ENCODE measurements around the gene RPL39.

RPL39 gene

DNA sequence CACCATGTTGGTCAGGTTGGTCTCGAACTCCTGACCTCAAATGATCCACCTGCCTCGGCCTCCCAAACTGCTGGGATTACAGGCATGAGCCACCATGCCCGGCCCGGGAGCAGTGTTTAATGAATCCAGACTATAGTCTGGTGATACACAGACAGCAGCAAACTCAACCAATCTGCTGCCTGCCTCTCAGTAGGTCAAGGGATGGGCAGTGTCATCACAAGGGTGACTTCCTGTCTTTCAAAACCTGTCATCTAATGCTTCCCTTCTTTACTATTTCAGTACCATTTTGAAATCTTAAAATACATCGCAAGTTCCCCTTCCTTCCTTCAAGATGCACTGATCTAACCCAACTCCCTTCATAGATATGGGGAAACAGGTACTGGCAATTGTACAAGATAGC, 8.4 kb downstream of the RPL39 start:
- ATAC-seq, result no peak
- TF ChIP-seq OSR1 (CRISPR knock-in tag; IDR thresholded peaks at IDR 0.05) (no peak), PPARA (CRISPR knock-in tag; IDR thresholded peaks at IDR 0.05; ENCODE audit: borderline replicate concordance) (no peak), ZNF8 (CRISPR knock-in tag; IDR thresholded peaks at IDR 0.05) (no peak), ISL1 (CRISPR knock-in tag; IDR thresholded peaks at IDR 0.05) (no peak), ZFP30 (CRISPR knock-in tag; IDR thresholded peaks at IDR 0.05) (no peak), GLIS3 (CRISPR knock-in tag; IDR thresholded peaks at IDR 0.05) (no peak), ZNF70 (CRISPR knock-in tag; IDR thresholded peaks at IDR 0.05) (no peak), ARNTL (CRISPR knock-in tag; IDR thresholded peaks at IDR 0.05; ENCODE audit: borderline replicate concordance, low read depth) (no peak), RARB (CRISPR knock-in tag; IDR thresholded peaks at IDR 0.05) (no peak), ZC3H10 (CRISPR knock-in tag; IDR thresholded peaks at IDR 0.05) (no peak), ZNF565 (CRISPR knock-in tag; conservative IDR thresholded peaks at IDR 0.05; ENCODE audit: low read depth) (no peak), ESRRG (CRISPR knock-in tag; IDR thresholded peaks at IDR 0.05) (no peak), SNAI2 (CRISPR knock-in tag; IDR thresholded peaks at IDR 0.05) (no peak), ZFP3 (CRISPR knock-in tag; IDR thresholded peaks at IDR 0.05) (no peak), CSDC2 (CRISPR knock-in tag; IDR thresholded peaks at IDR 0.05) (no peak)
- TF ChIP-seq, protein P1, sequence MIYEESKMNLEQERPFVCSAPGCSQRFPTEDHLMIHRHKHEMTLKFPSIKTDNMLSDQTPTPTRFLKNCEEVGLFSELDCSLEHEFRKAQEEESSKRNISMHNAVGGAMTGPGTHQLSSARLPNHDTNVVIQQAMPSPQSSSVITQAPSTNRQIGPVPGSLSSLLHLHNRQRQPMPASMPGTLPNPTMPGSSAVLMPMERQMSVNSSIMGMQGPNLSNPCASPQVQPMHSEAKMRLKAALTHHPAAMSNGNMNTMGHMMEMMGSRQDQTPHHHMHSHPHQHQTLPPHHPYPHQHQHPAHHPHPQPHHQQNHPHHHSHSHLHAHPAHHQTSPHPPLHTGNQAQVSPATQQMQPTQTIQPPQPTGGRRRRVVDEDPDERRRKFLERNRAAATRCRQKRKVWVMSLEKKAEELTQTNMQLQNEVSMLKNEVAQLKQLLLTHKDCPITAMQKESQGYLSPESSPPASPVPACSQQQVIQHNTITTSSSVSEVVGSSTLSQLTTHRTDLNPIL (CRISPR knock-in tag; IDR thresholded peaks at IDR 0.05; ENCODE audit: low read depth), result no peak
- TF ChIP-seq, protein P2, sequence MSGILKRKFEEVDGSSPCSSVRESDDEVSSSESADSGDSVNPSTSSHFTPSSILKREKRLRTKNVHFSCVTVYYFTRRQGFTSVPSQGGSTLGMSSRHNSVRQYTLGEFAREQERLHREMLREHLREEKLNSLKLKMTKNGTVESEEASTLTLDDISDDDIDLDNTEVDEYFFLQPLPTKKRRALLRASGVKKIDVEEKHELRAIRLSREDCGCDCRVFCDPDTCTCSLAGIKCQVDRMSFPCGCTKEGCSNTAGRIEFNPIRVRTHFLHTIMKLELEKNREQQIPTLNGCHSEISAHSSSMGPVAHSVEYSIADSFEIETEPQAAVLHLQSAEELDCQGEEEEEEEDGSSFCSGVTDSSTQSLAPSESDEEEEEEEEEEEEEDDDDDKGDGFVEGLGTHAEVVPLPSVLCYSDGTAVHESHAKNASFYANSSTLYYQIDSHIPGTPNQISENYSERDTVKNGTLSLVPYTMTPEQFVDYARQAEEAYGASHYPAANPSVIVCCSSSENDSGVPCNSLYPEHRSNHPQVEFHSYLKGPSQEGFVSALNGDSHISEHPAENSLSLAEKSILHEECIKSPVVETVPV (CRISPR knock-in tag; IDR thresholded peaks at IDR 0.05), result no peak
- TF ChIP-seq, protein P3, sequence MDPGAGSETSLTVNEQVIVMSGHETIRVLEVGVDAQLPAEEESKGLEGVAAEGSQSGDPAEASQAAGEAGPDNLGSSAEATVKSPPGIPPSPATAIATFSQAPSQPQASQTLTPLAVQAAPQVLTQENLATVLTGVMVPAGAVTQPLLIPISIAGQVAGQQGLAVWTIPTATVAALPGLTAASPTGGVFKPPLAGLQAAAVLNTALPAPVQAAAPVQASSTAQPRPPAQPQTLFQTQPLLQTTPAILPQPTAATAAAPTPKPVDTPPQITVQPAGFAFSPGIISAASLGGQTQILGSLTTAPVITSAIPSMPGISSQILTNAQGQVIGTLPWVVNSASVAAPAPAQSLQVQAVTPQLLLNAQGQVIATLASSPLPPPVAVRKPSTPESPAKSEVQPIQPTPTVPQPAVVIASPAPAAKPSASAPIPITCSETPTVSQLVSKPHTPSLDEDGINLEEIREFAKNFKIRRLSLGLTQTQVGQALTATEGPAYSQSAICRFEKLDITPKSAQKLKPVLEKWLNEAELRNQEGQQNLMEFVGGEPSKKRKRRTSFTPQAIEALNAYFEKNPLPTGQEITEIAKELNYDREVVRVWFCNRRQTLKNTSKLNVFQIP (CRISPR knock-in tag; IDR thresholded peaks at IDR 0.05; ENCODE audit: borderline replicate concordance, low read depth), result no peak
- TF ChIP-seq, protein P4, sequence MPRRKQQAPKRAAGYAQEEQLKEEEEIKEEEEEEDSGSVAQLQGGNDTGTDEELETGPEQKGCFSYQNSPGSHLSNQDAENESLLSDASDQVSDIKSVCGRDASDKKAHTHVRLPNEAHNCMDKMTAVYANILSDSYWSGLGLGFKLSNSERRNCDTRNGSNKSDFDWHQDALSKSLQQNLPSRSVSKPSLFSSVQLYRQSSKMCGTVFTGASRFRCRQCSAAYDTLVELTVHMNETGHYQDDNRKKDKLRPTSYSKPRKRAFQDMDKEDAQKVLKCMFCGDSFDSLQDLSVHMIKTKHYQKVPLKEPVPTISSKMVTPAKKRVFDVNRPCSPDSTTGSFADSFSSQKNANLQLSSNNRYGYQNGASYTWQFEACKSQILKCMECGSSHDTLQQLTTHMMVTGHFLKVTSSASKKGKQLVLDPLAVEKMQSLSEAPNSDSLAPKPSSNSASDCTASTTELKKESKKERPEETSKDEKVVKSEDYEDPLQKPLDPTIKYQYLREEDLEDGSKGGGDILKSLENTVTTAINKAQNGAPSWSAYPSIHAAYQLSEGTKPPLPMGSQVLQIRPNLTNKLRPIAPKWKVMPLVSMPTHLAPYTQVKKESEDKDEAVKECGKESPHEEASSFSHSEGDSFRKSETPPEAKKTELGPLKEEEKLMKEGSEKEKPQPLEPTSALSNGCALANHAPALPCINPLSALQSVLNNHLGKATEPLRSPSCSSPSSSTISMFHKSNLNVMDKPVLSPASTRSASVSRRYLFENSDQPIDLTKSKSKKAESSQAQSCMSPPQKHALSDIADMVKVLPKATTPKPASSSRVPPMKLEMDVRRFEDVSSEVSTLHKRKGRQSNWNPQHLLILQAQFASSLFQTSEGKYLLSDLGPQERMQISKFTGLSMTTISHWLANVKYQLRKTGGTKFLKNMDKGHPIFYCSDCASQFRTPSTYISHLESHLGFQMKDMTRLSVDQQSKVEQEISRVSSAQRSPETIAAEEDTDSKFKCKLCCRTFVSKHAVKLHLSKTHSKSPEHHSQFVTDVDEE (CRISPR knock-in tag; IDR thresholded peaks at IDR 0.05), result no peak

DNA sequence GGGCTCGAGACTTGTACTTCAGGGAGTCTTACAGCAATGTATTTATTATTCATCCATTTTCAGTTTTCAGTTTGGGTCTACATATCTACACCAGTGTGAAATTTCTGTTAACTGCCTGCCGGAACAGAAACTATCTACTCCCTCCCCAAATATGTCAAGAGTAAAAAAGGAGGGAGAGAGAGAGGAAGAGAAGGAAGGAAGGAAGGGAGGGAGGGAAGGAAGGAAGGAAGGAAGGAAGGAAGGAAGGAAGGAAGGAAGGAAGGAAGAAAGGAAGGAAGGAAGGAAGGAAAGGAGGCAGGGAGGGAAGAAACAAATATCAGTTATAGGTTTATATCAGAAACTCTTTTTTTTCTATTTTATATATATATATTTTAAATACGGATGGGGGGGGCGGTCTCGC, 12.6 kb downstream of the RPL39 start:
- TF ChIP-seq ISL1 (CRISPR knock-in tag; IDR thresholded peaks at IDR 0.05), result no peak
- TF ChIP-seq PPARA (CRISPR knock-in tag; IDR thresholded peaks at IDR 0.05; ENCODE audit: borderline replicate concordance), result no peak
- TF ChIP-seq, protein P3 (CRISPR knock-in tag; IDR thresholded peaks at IDR 0.05; ENCODE audit: borderline replicate concordance, low read depth), result no peak
- TF ChIP-seq, protein P1 (CRISPR knock-in tag; IDR thresholded peaks at IDR 0.05; ENCODE audit: low read depth), result no peak
- no peak for TF ChIP-seq TCF4 (CRISPR knock-in tag; IDR thresholded peaks at IDR 0.05; ENCODE audit: borderline replicate concordance)
- TF ChIP-seq TOX (CRISPR knock-in tag; IDR thresholded peaks at IDR 0.05; ENCODE audit: borderline replicate concordance), result no peak
- no peak for TF ChIP-seq SNAI2 (CRISPR knock-in tag; IDR thresholded peaks at IDR 0.05)
- TF ChIP-seq, protein P5, sequence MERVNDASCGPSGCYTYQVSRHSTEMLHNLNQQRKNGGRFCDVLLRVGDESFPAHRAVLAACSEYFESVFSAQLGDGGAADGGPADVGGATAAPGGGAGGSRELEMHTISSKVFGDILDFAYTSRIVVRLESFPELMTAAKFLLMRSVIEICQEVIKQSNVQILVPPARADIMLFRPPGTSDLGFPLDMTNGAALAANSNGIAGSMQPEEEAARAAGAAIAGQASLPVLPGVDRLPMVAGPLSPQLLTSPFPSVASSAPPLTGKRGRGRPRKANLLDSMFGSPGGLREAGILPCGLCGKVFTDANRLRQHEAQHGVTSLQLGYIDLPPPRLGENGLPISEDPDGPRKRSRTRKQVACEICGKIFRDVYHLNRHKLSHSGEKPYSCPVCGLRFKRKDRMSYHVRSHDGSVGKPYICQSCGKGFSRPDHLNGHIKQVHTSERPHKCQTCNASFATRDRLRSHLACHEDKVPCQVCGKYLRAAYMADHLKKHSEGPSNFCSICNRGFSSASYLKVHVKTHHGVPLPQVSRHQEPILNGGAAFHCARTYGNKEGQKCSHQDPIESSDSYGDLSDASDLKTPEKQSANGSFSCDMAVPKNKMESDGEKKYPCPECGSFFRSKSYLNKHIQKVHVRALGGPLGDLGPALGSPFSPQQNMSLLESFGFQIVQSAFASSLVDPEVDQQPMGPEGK (CRISPR knock-in tag; IDR thresholded peaks at IDR 0.05; ENCODE audit: borderline replicate concordance), result no peak
- TF ChIP-seq, protein P2 (CRISPR knock-in tag; IDR thresholded peaks at IDR 0.05), result no peak
- no peak for TF ChIP-seq ARNTL (CRISPR knock-in tag; IDR thresholded peaks at IDR 0.05; ENCODE audit: borderline replicate concordance, low read depth)
- no peak for TF ChIP-seq ZFP30 (CRISPR knock-in tag; IDR thresholded peaks at IDR 0.05)
- no peak for TF ChIP-seq OSR1 (CRISPR knock-in tag; IDR thresholded peaks at IDR 0.05)
- ATAC-seq, result no peak

Data from SK-N-SH treated with all-trans-retinoic acid at 6 μM for 48 hours (cell line).